HCT116 (cell line): Measurements from ENCODE around the gene GPRC5B. TPM values are rescaled to one million over a fixed set of nuclear protein-coding genes. Genes with fewer than 3 reads are reported as not detected.

Experiments
- ATAC-seq: fragments of 200-7000 bp; cut with Tn5 transposase; 2 replicates; pipeline ENCODE4 v1.9.1; 2020; ENCODE audit warnings: mild to moderate bottlenecking, moderate library complexity
- BruUV-seq: library from RNA; stranded (reverse); fragments of 400-500 nt; replicated peaks from 2 replicates; lab custom pipeline; 2021; lab: Mats Ljungman, UMichigan
- CTCF ChIA-PET: fragments of 300-600 bp; sonication (Branson Sonifier 250); formaldehyde crosslinking; loops from one replicate; lab custom pipeline; 2021; ENCODE audit warnings: antibody characterized with exemption; lab: Charles Lee
- POLR2A ChIA-PET: fragments of 300-600, 350-600 bp; sonication (Branson Sonifier 250); formaldehyde crosslinking; loops from one replicate; lab custom pipeline; 2021; ENCODE audit warnings: antibody characterized with exemption; lab: Charles Lee
- RAD21 ChIA-PET, 2 experiments: fragments of 300-600 bp; sonication (Branson Sonifier 250); formaldehyde crosslinking; loops; one replicate each; lab custom pipeline; 2023; ENCODE audit warnings: low total read pairs in 2 of 2; ENCODE audit not compliant: uncharacterized antibody in 2 of 2, unreplicated experiment in 2 of 2, low non-redundant PET in 1 of 2; lab: Charles Lee
- DNase-seq: peaks from one replicate; pipeline ENCODE4 v3.0.0-alpha.2; 2010; ENCODE audit warnings: low read depth, low spot score
- H2AFZ ChIP-seq: fragments of 200-600 bp; shearing (Covaris generic), sonication (generic); 2 replicates; pipeline ENCODE4 v1.6.1; 2017; ENCODE audit warnings: low read depth, mixed run types, mixed read lengths, antibody characterized with exemption, low read length; ENCODE audit not compliant: poor library complexity, severe bottlenecking
- H3K27ac ChIP-seq: 2 replicates; pipeline ENCODE4 v1.5.1; 2012; ENCODE audit warnings: low read depth, low read length
- H3K27me3 ChIP-seq: fragments of 200-600 bp; sonication (generic); 2 replicates; pipeline ENCODE4 v1.6.1; 2016; ENCODE audit warnings: mixed run types, low read length, mixed read lengths; ENCODE audit not compliant: insufficient read depth
- H3K36me3 ChIP-seq, 2 experiments: fragments of 200-500 bp in 1 of 2; fragments of 200-600 bp in 1 of 2; sonication (Bioruptor generic) in 1 of 2; sonication (generic) in 1 of 2; 2 replicates each; pipeline versions ENCODE4 v1.5.1 to v1.6.1; 2014 to 2016; ENCODE audit warnings: low read length in 2 of 2, inconsistent platforms in 1 of 2, mixed read lengths in 1 of 2, mixed run types in 1 of 2; ENCODE audit not compliant: insufficient read depth in 2 of 2, control insufficient read depth in 1 of 2
- H3K4me1 ChIP-seq, 2 experiments: fragments of 200-600 bp in 1 of 2; sonication (generic) in 1 of 2; 2 replicates each; pipeline versions ENCODE4 v1.5.1 to v1.6.1; 2012 to 2017; ENCODE audit warnings: low read length in 2 of 2, inconsistent platforms in 1 of 2, mild to moderate bottlenecking in 1 of 2, mixed read lengths in 1 of 2, mixed run types in 1 of 2, moderate library complexity in 1 of 2; ENCODE audit not compliant: insufficient read depth in 2 of 2, control insufficient read depth in 1 of 2
- H3K4me2 ChIP-seq: fragments of 200-600 bp; sonication (generic); 2 replicates; pipeline ENCODE4 v1.6.1; 2017; ENCODE audit warnings: mixed run types, low read length, mixed read lengths
- H3K4me3 ChIP-seq, 2 experiments: fragments of 200-600 bp in 1 of 2; sonication (generic) in 1 of 2; replicated peaks in 1 of 2; 2 replicates each; pipeline ENCODE4 v1.5.1; 2011 to 2016; ENCODE audit warnings: low read length in 2 of 2, control low read depth in 1 of 2, low read depth in 1 of 2, mild to moderate bottlenecking in 1 of 2, mixed read lengths in 1 of 2, mixed run types in 1 of 2
- H3K79me2 ChIP-seq: fragments of 200-600 bp; sonication (generic); 2 replicates; pipeline ENCODE4 v1.6.1; 2017; ENCODE audit warnings: mild to moderate bottlenecking, mixed run types, low read length, moderate library complexity, mixed read lengths; ENCODE audit not compliant: insufficient read depth
- H3K9ac ChIP-seq: fragments of 200-600 bp; sonication (generic); 2 replicates; pipeline ENCODE4 v1.6.1; 2016; ENCODE audit warnings: low read length, mixed read lengths
- H3K9me2 ChIP-seq: fragments of 200-600 bp; sonication (generic), shearing (Covaris generic); 2 replicates; pipeline ENCODE4 v1.6.1; 2017; ENCODE audit warnings: mixed run types, mild to moderate bottlenecking, moderate library complexity; ENCODE audit not compliant: insufficient read depth
- H3K9me3 ChIP-seq, 2 experiments: fragments of 200-500 bp in 1 of 2; fragments of 200-600 bp in 1 of 2; sonication (Bioruptor generic) in 1 of 2; sonication (generic) in 1 of 2; 2 replicates each; pipeline ENCODE4 v1.6.1; 2014 to 2017; ENCODE audit warnings: low read length in 2 of 2, mixed read lengths in 2 of 2, inconsistent platforms in 1 of 2, low read depth in 1 of 2, mild to moderate bottlenecking in 1 of 2, mixed run types in 1 of 2, moderate library complexity in 1 of 2; ENCODE audit not compliant: control insufficient read depth in 1 of 2, insufficient read depth in 1 of 2
- H4K20me1 ChIP-seq: fragments of 200-600 bp; sonication (generic), shearing (Covaris generic); 2 replicates; pipeline ENCODE4 v1.6.1; 2017; ENCODE audit warnings: mixed run types, mild to moderate bottlenecking, moderate library complexity; ENCODE audit not compliant: insufficient read depth
- EZH2phosphoT487 ChIP-seq: fragments of 200-600 bp; IDR thresholded peaks from 2 replicates; pipeline ENCODE4 v1.6.1; 2018; ENCODE audit warnings: antibody characterized with exemption, borderline replicate concordance
- FOSL1 ChIP-seq: IDR thresholded peaks from 2 replicates; pipeline ENCODE4 v1.6.1; 2012; ENCODE audit warnings: low read depth
- POLR2A ChIP-seq: IDR thresholded peaks from 2 replicates; pipeline ENCODE4 v1.7.0; 2011; ENCODE audit warnings: borderline replicate concordance; ENCODE audit not compliant: insufficient read depth, insufficient read length; ENCODE audit errors: extremely low read depth
- POLR2AphosphoS5 ChIP-seq: IDR thresholded peaks from 2 replicates; pipeline ENCODE4 v1.6.1; 2011; ENCODE audit warnings: mild to moderate bottlenecking, low read depth, low read length, moderate library complexity
- RAD21 ChIP-seq: IDR thresholded peaks from 2 replicates; pipeline ENCODE4 v1.6.1; 2012; ENCODE audit warnings: low read depth, mild to moderate bottlenecking
- YY1 ChIP-seq: IDR thresholded peaks from 2 replicates; pipeline ENCODE4 v1.6.1; 2011; ENCODE audit warnings: low read length, low read depth, moderate library complexity, mild to moderate bottlenecking; ENCODE audit not compliant: insufficient replicate concordance; ENCODE audit errors: extremely low read depth
- ZFX ChIP-seq: fragments of 450-650 bp; IDR thresholded peaks from 2 replicates; pipeline ENCODE4 v1.6.1; 2017
- intact Hi-C: fragments of 100-400 bp; cut with micrococcal nuclease; formaldehyde crosslinking; loops from 2 replicates; pipeline ENCODE4 v1.10.0; 2022
- total RNA-seq: library from RNA; stranded (reverse); gene quantifications from one replicate; pipeline ENCODE4 v1.2.1, GENCODE V29; 2021; ENCODE audit not compliant: unreplicated experiment
- TF ChIP-seq, protein P1 (sequence below), 3 experiments: fragments of 200-600 bp in 1 of 3; sonication (generic) in 1 of 3; IDR thresholded peaks in 2 of 3; conservative IDR thresholded peaks in 1 of 3; 2 replicates each; pipeline ENCODE4 v1.5.1; 2012 to 2017; ENCODE audit warnings: low read depth in 2 of 3, low read length in 2 of 3, antibody characterized with exemption in 1 of 3, borderline replicate concordance in 1 of 3, control low read depth in 1 of 3, mild to moderate bottlenecking in 1 of 3, mixed read lengths in 1 of 3, mixed run types in 1 of 3, moderate library complexity in 1 of 3; ENCODE audit not compliant: insufficient read depth in 1 of 3
- TF ChIP-seq, protein P2 (sequence below): IDR thresholded peaks from 2 replicates; pipeline ENCODE4 v1.6.1; 2012; ENCODE audit warnings: low read depth
- TF ChIP-seq, protein P3 (sequence below): IDR thresholded peaks from 2 replicates; pipeline ENCODE4 v1.6.1; 2011; ENCODE audit warnings: mild to moderate bottlenecking, low read length, moderate library complexity; ENCODE audit not compliant: insufficient replicate concordance; ENCODE audit errors: extremely low read depth

GPRC5B gene
- total RNA-seq, 1 experiment from 2014 or later, result 7.2 TPM

DNA sequence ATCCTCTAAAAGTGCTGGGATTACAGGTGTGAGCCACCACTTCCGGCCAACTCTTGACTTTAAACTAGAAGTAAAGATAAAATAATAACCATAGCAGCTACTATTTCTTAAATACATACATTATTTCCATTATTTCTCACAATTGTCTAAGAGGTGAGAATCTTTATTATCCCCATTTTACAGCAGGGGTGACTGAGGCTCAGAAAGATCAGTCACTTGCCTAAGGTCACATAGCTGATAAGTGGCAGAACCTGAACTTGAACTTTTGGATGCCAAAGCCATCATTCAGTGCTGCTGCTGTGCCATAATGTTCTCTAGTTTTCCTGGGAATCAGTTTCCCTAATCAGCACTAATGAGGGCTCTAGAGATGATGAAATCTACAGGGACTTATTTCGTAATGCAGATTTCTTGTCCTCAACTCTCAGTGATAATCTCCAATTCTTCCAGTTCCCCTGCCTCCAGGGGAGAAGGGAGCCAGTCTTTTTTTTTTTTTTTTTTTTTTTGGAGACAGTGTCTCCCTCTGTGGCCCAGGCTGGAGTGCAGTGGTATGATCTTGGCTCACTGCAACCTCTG lies 25.2 kb upstream of the GPRC5B start:
- intact Hi-C loops, result loop anchor here (10.0 kb wide), 1 partner anchor 795 kb away; no protein-coding TSS in a partner anchor
- ATAC-seq, result no peak
- no peak for DNase-seq

DNA sequence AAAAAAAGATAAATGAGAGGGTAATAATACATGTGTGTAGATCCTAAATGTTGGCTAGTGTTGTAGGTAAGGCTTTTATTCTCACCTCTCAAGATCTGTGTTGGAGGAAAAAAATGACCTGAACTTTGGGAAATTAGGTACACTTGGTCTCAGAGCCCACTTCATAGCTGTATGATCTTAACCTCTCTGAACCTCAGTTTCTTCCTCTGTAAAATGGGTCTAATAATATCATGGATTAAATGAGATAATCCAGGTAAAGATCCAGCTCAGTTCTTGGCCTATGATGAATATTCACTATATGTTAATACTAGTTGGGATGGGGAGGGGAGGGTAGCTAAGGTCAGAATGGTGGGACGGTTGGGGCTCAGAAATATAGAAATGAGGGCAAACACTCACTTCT lies 24.3 kb upstream of the GPRC5B start:
- intact Hi-C loops, result loop anchor here (10.0 kb wide), 1 partner anchor 796 kb away; no protein-coding TSS in a partner anchor
- no peak overlapping the region for H3K27ac ChIP-seq
- no peak overlapping the region for H3K9ac ChIP-seq
- peaks cover 0 to 12% of the 10 kb centered on the region in 2 experiments; a peak in 2 of 4 replicates for H3K4me1 ChIP-seq
- H3K9me2 ChIP-seq, result no peaks in the 10 kb centered on the region
- no peaks in the 10 kb centered on the region for H3K79me2 ChIP-seq
- no peaks in the 10 kb centered on the region for H4K20me1 ChIP-seq
- no peaks in the 10 kb centered on the region for H3K27me3 ChIP-seq
- ChIA-PET CTCF (interaction anchor here (1.7 to 5.1 kb wide), 4 partner anchors 392 to 476 kb away, joined by 7 to 232 read pairs (median 72); no protein-coding TSS in a partner anchor), RAD21 (interaction anchor here in 1 of 2 experiments (0.5 kb wide), 1 partner anchor 1280 kb away, joined by 4 read pairs; no protein-coding TSS in a partner anchor), POLR2A (no interaction called here)
- H3K4me3 ChIP-seq, result no peak overlapping the region
- no peak for DNase-seq
- H3K9me3 ChIP-seq, result no peaks in the 10 kb centered on the region
- BruUV-seq, result no TSS peak
- no peak for ATAC-seq
- no peaks in the 10 kb centered on the region for H3K36me3 ChIP-seq
- no peak overlapping the region for H3K4me2 ChIP-seq
- no peak overlapping the region for H2AFZ ChIP-seq
- TF ChIP-seq YY1 (no peak), EZH2phosphoT487 (no peak), POLR2A (no peak), RAD21 (no peak), POLR2AphosphoS5 (no peak)
- TF ChIP-seq, protein P1, sequence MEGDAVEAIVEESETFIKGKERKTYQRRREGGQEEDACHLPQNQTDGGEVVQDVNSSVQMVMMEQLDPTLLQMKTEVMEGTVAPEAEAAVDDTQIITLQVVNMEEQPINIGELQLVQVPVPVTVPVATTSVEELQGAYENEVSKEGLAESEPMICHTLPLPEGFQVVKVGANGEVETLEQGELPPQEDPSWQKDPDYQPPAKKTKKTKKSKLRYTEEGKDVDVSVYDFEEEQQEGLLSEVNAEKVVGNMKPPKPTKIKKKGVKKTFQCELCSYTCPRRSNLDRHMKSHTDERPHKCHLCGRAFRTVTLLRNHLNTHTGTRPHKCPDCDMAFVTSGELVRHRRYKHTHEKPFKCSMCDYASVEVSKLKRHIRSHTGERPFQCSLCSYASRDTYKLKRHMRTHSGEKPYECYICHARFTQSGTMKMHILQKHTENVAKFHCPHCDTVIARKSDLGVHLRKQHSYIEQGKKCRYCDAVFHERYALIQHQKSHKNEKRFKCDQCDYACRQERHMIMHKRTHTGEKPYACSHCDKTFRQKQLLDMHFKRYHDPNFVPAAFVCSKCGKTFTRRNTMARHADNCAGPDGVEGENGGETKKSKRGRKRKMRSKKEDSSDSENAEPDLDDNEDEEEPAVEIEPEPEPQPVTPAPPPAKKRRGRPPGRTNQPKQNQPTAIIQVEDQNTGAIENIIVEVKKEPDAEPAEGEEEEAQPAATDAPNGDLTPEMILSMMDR (IDR thresholded peaks at IDR 0.05 in 2 of 3, conservative IDR thresholded peaks at IDR 0.05 in 1 of 3; ENCODE audit: borderline replicate concordance in 1 of 3, insufficient read depth in 1 of 3, low read depth in 2 of 3, low read length in 2 of 3), result no peak
- TF ChIP-seq, protein P2, sequence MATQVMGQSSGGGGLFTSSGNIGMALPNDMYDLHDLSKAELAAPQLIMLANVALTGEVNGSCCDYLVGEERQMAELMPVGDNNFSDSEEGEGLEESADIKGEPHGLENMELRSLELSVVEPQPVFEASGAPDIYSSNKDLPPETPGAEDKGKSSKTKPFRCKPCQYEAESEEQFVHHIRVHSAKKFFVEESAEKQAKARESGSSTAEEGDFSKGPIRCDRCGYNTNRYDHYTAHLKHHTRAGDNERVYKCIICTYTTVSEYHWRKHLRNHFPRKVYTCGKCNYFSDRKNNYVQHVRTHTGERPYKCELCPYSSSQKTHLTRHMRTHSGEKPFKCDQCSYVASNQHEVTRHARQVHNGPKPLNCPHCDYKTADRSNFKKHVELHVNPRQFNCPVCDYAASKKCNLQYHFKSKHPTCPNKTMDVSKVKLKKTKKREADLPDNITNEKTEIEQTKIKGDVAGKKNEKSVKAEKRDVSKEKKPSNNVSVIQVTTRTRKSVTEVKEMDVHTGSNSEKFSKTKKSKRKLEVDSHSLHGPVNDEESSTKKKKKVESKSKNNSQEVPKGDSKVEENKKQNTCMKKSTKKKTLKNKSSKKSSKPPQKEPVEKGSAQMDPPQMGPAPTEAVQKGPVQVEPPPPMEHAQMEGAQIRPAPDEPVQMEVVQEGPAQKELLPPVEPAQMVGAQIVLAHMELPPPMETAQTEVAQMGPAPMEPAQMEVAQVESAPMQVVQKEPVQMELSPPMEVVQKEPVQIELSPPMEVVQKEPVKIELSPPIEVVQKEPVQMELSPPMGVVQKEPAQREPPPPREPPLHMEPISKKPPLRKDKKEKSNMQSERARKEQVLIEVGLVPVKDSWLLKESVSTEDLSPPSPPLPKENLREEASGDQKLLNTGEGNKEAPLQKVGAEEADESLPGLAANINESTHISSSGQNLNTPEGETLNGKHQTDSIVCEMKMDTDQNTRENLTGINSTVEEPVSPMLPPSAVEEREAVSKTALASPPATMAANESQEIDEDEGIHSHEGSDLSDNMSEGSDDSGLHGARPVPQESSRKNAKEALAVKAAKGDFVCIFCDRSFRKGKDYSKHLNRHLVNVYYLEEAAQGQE, result no peak
- TF ChIP-seq, protein P3, sequence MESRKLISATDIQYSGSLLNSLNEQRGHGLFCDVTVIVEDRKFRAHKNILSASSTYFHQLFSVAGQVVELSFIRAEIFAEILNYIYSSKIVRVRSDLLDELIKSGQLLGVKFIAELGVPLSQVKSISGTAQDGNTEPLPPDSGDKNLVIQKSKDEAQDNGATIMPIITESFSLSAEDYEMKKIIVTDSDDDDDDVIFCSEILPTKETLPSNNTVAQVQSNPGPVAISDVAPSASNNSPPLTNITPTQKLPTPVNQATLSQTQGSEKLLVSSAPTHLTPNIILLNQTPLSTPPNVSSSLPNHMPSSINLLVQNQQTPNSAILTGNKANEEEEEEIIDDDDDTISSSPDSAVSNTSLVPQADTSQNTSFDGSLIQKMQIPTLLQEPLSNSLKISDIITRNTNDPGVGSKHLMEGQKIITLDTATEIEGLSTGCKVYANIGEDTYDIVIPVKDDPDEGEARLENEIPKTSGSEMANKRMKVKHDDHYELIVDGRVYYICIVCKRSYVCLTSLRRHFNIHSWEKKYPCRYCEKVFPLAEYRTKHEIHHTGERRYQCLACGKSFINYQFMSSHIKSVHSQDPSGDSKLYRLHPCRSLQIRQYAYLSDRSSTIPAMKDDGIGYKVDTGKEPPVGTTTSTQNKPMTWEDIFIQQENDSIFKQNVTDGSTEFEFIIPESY, result no peak

More for the DNA sequence above, 25.2 kb upstream of the GPRC5B start:
- no peak overlapping the region for H3K9ac ChIP-seq
- H3K79me2 ChIP-seq, result no peaks in the 10 kb centered on the region
- no peaks in the 10 kb centered on the region for H3K9me2 ChIP-seq
- TF ChIP-seq ZFX (no peak), FOSL1 (no peak), POLR2A (no peak)
- no peak overlapping the region for H3K4me3 ChIP-seq
- ChIA-PET POLR2A (no interaction called here), RAD21 (interaction anchor here (0.5 to 0.7 kb wide), 2 partner anchors 166 to 1279 kb away, joined by 4 to 5 read pairs; no protein-coding TSS in a partner anchor), CTCF (interaction anchor here (5.1 kb wide), 1 partner anchor 391 kb away, joined by 232 read pairs; no protein-coding TSS in a partner anchor)
- no peaks in the 10 kb centered on the region for H3K36me3 ChIP-seq
- H3K9me3 ChIP-seq, result no peaks in the 10 kb centered on the region
- no peak overlapping the region for H3K4me2 ChIP-seq
- peaks cover 0 to 12% of the 10 kb centered on the region in 2 experiments; a peak in 2 of 4 replicates for H3K4me1 ChIP-seq
- no peak overlapping the region for H3K27ac ChIP-seq
- H3K27me3 ChIP-seq, result no peaks in the 10 kb centered on the region
- no peaks in the 10 kb centered on the region for H4K20me1 ChIP-seq
- no peak overlapping the region for H2AFZ ChIP-seq
- no TSS peak for BruUV-seq
